Left ventricle myocardium inferior (tissue), 1 donor: ENCODE measurements around the gene HCRT. TPM values are rescaled to one million over a fixed set of nuclear protein-coding genes. Genes with fewer than 3 reads are reported as not detected.

Experiments
- DNase-seq: peaks from one replicate; pipeline ENCODE4 v3.0.0-alpha.2; 2020
- H3K27ac ChIP-seq: fragments of 200-600 bp; replicated peaks from 2 replicates; pipeline ENCODE4 v1.8.0; 2021
- H3K27me3 ChIP-seq: fragments of 200-600 bp; 2 replicates; pipeline ENCODE4 v1.8.0; 2021; ENCODE audit warnings: low read depth
- H3K36me3 ChIP-seq: fragments of 200-600 bp; 2 replicates; pipeline ENCODE4 v1.8.0; 2021
- H3K4me1 ChIP-seq: fragments of 200-600 bp; 2 replicates; pipeline ENCODE4 v1.8.0; 2021
- H3K4me3 ChIP-seq: fragments of 200-600 bp; 2 replicates; pipeline ENCODE4 v1.8.0; 2021; ENCODE audit warnings: mild to moderate bottlenecking, moderate library complexity
- H3K9me3 ChIP-seq: fragments of 200-600 bp; replicated peaks from 2 replicates; pipeline ENCODE4 v1.8.0; 2021
- CTCF ChIP-seq: fragments of 200-600 bp; IDR thresholded peaks from 2 replicates; pipeline ENCODE4 v1.8.0; 2021; ENCODE audit warnings: antibody characterized with exemption, mild to moderate bottlenecking, borderline replicate concordance
- intact Hi-C: fragments of 100-400 bp; cut with micrococcal nuclease; formaldehyde crosslinking; loops from one replicate; pipeline ENCODE4 v1.11.0; 2022
- total RNA-seq: library from RNA; stranded (reverse); fragmentation: NEBNext Ultra II Directional; extraction: Animal tissue kit (Norgen Biotek cat#: 25700); gene quantifications from one replicate; pipeline ENCODE4 v1.2.1, GENCODE V29; 2021
- donor health status: DM: no; HTN: yes; CAD: no; lungs with severe emphysema.

HCRT gene
- total RNA-seq, 1 donor from 2014 or later = not detected

- H3K9me3 ChIP-seq = no peaks in the 10 kb centered on the region
- peak overlapping the region; percentile 90 for H3K27ac ChIP-seq
- no peak for TF ChIP-seq CTCF
- DNase-seq = no peak
- no peaks in the 10 kb centered on the region for H3K36me3 ChIP-seq
- peak overlapping the region; percentile 52 for H3K4me3 ChIP-seq
- peaks cover 98% of the 10 kb centered on the region for H3K4me1 ChIP-seq
- intact Hi-C loops = no loop called here
- H3K27me3 ChIP-seq = no peaks in the 10 kb centered on the region
Observed at GRCh38 chr17:42136654-42137051, 48.6 kb downstream of the HCRT start.

GRCh38 chr17:42135664-42136653 is 49.3 kb downstream of the HCRT start:
- peak overlapping the region; percentile 90 for H3K27ac ChIP-seq
- peaks cover 98% of the 10 kb centered on the region for H3K4me1 ChIP-seq
- TF ChIP-seq CTCF = no peak
- peak; percentile 75 for DNase-seq
- no peaks in the 10 kb centered on the region for H3K9me3 ChIP-seq
- peak overlapping the region; percentile 52 for H3K4me3 ChIP-seq
- H3K27me3 ChIP-seq = no peaks in the 10 kb centered on the region
- intact Hi-C loops = no loop called here
- no peaks in the 10 kb centered on the region for H3K36me3 ChIP-seq

- no peaks in the 10 kb centered on the region for H3K27me3 ChIP-seq
- peaks cover 6% of the 10 kb centered on the region for H3K36me3 ChIP-seq
- intact Hi-C loops = no loop called here
- no peaks in the 10 kb centered on the region for H3K9me3 ChIP-seq
- no peak for TF ChIP-seq CTCF
- H3K4me1 ChIP-seq = peaks cover 100% of the 10 kb centered on the region
- DNase-seq = no peak
- H3K27ac ChIP-seq = peak overlapping the region; percentile 90
- peak overlapping the region; percentile 52 for H3K4me3 ChIP-seq
Observed at GRCh38 chr17:42135151-42135550, 50.1 kb downstream of the HCRT start.

Other genes with a start within 250 kb of the HCRT start
- gene CNP, start 218.7 kb downstream of the HCRT start, total RNA-seq = 24.9 TPM
- 71.2 TPM for gene DNAJC7, start 168.0 kb downstream of the HCRT start, total RNA-seq
- 50.9 TPM for gene NKIRAS2, start 165.4 kb downstream of the HCRT start, total RNA-seq
- 0.63 TPM for gene C17orf113, start 134.9 kb downstream of the HCRT start, total RNA-seq
- gene ZNF385C, start 87.0 kb downstream of the HCRT start, total RNA-seq = 0.49 TPM
- gene DHX58, start 72.7 kb downstream of the HCRT start, total RNA-seq = 3.1 TPM
- 25.7 TPM for gene KAT2A, start 64.1 kb downstream of the HCRT start, total RNA-seq
- not detected for gene HSPB9, start 62.6 kb downstream of the HCRT start, total RNA-seq
- gene RAB5C, start 30.5 kb downstream of the HCRT start, total RNA-seq = 38.6 TPM
- gene KCNH4, start 4.3 kb downstream of the HCRT start, total RNA-seq = 0.16 TPM
- 8.4 TPM for gene GHDC, start 9.0 kb upstream of the HCRT start, total RNA-seq
- gene STAT5B, start 90.9 kb upstream of the HCRT start, total RNA-seq = 30.7 TPM
- gene STAT5A, start 103.0 kb upstream of the HCRT start, total RNA-seq = 16.7 TPM
- gene STAT3, start 203.0 kb upstream of the HCRT start, total RNA-seq = 116 TPM
- 205 TPM for gene CAVIN1, start 237.8 kb upstream of the HCRT start, total RNA-seq